ENCODE results near the gene ITPA. TPM values are rescaled to one million over a fixed set of nuclear protein-coding genes. Genes with fewer than 3 reads are reported as not detected.

Gene ITPA
- total RNA-seq, 1 donor from 2014 or later = 24.1 TPM

DNA sequence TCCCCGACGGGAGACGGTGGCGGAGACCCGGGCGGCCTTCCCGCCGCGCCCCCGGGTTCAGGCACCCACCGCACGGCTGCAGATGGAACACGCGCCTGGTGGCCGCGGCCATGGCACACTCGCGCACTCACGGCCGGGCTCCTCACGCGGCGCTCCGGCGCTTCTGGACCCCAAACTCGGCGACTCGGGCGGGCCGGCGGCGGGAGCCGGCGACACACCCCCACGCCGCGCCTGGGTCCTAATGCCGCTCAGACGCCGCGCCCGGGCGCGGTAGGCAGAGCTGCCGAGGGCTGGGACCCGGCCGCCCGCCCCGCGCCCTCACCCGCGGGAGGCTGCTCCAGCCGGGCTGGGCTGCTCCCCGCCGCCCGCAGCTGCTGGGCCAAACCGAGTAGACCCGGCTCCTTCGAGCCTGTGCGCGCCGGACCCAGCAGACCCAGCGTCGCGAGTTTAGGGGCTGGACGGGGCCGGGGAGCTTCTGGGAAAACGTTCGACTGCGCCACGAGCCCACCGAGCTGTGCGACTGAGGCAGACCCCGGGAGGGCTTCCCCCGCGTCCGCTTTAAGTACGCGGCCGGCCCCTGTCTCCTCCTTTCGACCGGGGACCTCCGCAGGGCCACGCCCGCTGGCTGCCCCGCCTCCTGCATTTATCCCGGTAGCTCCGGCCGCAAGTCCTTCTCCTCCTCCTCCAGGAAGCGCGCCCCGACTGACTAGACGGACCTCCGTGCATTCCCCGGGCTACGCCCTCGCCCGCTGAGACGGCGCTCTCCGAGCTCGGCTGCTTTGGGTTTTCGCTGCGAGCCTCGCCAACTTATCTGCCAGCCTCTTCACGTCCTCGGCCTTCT, 29.9 kb downstream of the ITPA start, which contains the start of gene SLC4A11:
TSS of gene SLC4A11 (minus strand) at position 165 of the 841 bp plus-strand sequence. CDS start at position 112, 53 bp downstream.
- DNase-seq (ENCODE audit: low spot score) = peak; percentile 83
- intact Hi-C loops (cut with DNase I) = no loop called here

DNA sequence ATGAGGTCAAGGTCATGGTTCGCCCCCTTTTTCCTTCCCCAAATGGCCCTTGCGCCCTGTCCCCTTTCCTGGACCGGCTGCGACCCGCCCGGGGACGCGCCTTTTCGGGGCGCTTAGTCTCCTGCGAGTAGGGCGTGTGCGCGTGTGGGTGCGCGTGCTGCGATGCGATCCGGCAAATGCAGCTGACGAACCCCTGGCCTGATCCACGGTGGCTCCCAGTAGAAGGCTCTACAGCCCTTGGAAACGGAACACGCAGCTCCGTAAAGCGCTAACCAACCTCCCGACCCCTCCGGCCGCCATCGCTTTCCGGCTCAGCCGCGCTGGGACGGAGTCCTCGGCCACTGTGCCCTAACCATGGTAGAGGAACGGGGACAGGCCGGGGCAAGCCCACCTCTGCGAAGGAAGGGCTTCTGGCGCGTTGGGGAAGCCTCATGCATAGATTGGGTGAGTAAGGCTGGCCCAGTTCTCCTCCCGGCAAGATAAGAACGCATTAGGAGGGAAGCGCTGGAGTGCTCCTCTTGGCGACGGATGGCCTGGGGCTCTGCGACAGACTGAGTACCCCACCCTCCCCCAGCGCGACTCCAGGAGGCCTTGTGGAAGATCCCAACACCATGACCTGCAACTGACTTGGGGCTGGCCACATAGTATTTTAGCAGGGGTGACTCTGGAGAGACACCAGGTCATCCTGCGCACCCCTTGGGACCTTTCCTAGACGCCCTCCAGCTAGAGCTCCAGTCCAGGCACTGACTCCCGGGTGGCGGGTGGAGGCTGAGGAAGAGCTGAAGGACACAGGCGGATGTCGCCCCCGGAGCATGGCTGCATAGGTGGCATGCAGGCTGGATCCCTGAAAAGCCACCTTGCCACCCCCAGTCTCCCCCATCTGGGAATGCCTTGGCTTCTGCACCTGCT, 30.8 kb downstream of the ITPA start:
- no peak for DNase-seq (ENCODE audit: low spot score)

GRCh38 chr20:3240776-3241363, 31.6 kb downstream of the ITPA start:
- intact Hi-C loops (cut with DNase I) = no loop called here
- no peak for DNase-seq (ENCODE audit: low spot score)

More for the DNA sequence above, 30.8 kb downstream of the ITPA start:
- intact Hi-C loops (cut with DNase I) = no loop called here

- DNase-seq (ENCODE audit: low spot score) = no peak
- intact Hi-C loops (cut with DNase I) = no loop called here
These were observed 32.9 kb downstream of the ITPA start for GRCh38 chr20:3242172-3242692.

GRCh38 chr20:3243718-3244358, 34.5 kb downstream of the ITPA start:
- intact Hi-C loops (cut with DNase I) = no loop called here
- no peak for DNase-seq (ENCODE audit: low spot score)

DNA sequence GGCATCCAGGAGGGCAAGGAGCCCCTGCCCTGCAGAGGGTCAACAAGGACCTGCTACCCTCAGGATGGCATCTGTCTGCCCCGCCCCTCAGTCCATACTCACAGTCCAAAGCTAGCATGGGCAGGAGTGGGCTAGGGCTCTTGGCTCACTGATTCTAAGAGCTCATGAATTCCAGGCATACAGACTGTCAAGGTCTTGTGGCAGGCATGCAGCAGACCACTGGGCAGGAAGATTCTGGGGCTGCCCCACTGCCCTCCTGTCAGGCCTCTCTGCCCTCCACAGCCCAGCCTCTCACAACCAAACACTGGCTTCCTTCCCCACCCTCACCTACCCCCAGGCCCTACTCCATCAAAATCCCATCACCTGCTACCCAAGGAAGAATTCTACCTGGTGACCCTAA, 35.3 kb downstream of the ITPA start:
- intact Hi-C loops (cut with DNase I) = no loop called here
- no peak for DNase-seq (ENCODE audit: low spot score)

DNA sequence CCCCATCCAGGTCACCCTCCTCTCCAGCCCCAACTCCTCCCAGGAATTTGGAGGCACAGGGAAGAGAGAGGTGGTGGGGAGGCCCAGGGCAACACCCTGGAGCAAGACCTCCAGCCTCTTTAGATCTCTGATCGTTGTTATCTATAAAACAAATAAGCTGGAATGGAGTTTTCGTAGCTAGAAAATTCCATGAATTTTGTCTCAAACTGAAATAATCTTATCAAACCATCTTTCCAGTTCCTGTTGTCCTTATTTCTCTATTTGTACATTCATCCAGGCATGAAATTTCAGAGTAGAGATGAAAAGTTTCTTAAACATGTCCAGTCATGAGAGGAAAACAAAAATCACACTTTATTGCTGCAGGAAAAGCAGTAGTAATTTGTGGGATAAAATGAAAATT, 35.9 kb downstream of the ITPA start:
- intact Hi-C loops (cut with DNase I) = no loop called here
- no peak for DNase-seq (ENCODE audit: low spot score)

- no peak for DNase-seq (ENCODE audit: low spot score)
- intact Hi-C loops (cut with DNase I) = no loop called here
These were observed 36.4 kb downstream of the ITPA start for GRCh38 chr20:3245711-3246110.

DNA sequence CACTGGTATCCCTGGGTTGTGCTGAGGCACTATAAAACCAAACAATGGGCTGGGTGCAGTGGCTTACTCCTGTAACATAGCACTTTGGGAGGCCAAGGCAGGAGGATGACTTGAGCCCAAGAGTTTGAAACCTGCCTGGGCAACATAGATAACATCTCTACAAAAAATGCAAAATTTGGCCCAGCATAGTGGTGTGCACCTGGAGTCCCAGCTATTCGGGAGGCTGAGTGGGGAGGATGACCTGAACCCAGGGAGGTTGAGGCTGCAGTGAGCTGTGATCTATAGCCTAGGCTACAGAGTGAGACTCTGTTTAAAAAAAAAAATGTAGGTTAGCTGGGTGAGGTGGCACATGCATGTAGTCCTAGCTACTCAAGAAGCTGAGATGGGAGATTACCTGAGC, 37.4 kb downstream of the ITPA start:
- intact Hi-C loops (cut with DNase I) = no loop called here
- DNase-seq (ENCODE audit: low spot score) = no peak

DNA sequence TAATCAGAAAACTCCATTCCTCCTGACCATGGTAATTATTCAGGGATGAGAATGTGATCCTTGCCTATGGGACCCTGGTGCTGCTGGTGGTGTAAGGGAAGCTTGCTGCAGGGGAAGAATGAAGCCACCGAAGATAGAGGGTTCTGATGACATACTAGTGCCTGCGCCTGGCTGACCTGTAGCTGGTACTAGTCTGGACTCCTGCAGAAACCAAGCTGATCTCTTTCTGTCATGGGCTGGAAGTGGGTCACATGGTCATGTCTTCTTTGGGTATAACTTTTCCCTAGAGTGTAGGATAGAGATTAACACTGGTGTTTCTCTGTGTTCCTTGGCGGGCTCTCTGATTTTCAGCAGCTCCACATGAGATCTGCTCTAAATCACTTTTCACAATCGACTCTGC, 38.3 kb downstream of the ITPA start:
- DNase-seq (ENCODE audit: low spot score) = no peak
- intact Hi-C loops (cut with DNase I) = no loop called here

DNA sequence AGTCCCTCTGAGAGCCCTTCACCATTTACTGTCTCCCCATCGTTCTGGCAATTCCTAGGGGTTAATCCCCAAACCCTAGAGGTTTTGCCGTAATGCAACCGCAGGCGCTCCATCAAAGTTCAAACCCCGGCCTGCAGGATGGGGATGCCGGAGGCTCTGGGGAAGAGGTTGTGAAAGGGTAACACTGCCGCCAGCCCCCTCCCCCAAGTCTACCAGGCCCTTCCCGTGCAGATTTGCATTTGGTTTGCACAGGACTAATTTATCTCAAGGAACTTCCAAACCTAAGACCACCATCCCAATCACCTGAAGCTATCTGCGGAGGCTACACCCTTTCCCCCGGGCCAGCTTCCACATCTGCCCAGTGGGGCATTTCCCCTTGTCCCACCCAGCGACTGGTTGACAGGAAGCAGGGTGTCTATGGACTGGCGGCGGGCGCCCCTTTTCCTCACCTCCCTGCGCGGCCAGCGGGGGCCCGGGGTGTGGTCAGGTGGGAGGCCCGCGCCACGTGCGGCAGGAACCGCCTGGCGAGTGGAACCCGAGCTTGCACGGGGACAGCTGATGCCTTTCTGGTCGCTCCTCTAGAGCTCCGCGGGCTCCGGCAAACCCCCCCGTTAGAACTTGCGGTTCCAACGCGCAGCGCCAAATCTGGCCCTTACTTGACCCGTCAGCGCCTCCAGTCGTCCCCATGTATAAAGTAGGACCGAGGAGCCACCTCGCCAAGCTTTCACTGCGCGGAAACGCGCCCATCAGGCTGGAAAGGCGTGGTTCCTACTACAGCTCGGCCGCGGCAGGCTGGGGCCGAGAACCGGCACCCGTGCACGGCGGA, 39.1 kb downstream of the ITPA start:
- DNase-seq (ENCODE audit: low spot score) = no peak

DNA sequence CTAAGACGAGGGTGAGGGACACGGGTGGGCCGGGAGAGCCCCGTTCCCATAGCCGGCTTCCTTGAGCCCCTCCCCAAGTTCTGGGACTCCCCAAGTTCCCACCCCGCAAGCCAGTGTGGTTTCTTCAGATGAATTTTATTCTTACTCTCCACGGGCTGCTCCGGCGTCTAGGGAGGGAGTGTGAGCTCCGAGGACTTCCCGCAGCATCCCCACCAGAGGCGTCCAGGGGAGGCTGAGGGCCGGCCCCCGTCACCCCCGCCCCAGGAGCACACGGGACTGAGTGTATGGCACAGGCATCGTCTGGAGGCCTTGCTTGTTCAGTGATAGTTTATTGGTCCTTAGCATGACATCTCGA, 39.7 kb downstream of the ITPA start:
- no peak for DNase-seq (ENCODE audit: low spot score)
- intact Hi-C loops (cut with DNase I) = no loop called here

More for the DNA sequence above, 39.1 kb downstream of the ITPA start:
- intact Hi-C loops (cut with DNase I) = no loop called here

DNA sequence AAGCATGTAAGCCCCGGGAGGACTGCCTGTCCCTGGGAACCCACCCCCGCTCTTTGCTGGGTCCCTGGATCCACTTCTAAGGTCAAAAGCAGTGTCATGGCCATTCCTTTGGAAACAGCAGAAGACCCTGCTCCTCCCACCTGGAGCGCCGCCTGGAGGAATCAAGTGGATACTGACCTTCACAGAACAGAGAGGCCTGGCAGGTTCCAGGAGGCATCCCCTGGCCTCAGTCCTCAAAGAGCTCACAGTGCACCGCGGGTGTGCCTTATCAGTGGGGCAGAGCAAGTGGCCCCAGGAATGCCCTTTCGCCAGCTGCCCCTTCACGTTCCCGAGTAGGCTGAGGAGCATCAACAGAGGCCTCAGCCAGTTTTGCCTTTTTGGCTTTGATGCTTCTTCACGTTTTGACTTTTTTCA, 40.8 kb downstream of the ITPA start:
- no peak for DNase-seq (ENCODE audit: low spot score)
- intact Hi-C loops (cut with DNase I) = no loop called here

DNA sequence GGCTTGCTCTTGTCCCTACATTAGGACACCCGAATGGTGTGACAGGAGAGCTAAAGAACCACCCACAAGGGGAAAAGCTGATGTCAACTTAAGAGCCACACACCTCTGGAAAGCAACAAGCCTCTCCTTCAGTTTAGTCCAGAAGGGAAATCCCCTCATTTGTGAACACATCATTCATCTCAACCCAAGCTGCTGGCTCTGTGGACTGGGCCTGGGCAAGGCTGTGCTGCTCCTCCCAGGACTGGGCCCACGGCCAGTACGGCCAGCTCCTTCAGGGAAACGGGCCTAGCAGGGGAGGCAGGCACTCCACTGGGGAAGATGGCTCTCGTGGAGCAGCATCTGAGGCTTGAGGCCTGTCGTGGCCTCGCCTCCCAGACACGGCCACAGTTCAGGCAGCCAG, 42.5 kb downstream of the ITPA start:
- no peak for DNase-seq (ENCODE audit: low spot score)
- intact Hi-C loops (cut with DNase I) = no loop called here

DNA sequence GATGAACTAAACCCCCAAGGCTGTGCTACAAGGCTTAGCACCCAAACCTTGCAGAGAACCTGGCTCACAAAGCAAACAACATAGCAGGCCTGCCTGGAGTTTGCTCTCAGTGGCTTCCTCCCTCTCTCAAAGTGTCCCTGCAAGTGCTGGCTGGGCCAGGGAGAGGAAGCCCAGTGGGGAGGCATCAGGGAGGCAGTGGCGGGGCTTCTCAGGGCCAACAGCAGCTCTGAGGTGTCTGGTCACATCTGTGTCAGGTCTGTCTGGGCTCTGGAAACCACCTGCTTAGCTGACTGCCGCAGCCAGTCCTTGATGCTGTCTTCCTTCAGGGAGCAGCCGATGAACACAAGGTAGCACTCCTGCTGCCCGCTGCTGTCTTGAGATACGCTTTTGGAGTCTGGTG, 46.4 kb downstream of the ITPA start:
- intact Hi-C loops (cut with DNase I) = no loop called here
- no peak for DNase-seq (ENCODE audit: low spot score)

DNA sequence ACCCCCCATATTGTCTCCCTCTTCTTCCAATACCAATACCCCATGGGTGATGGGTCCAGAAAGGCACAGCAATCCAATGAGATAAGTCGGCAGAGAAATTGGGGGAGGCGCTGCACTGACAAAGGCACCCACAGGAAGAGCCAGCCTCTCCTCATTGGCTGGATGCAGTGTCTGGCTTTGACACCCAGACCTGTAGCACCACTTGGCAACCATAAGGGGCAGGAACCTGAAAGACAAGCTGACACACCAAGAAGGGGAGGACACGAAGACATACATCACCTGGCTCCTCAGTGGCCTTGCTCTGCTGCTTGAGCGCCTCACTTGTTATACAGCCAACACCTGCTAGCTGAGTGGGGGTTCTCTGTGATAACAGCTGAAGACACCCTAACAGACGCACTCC, 49.1 kb downstream of the ITPA start:
- intact Hi-C loops (cut with DNase I) = no loop called here
- no peak for DNase-seq (ENCODE audit: low spot score)

DNA sequence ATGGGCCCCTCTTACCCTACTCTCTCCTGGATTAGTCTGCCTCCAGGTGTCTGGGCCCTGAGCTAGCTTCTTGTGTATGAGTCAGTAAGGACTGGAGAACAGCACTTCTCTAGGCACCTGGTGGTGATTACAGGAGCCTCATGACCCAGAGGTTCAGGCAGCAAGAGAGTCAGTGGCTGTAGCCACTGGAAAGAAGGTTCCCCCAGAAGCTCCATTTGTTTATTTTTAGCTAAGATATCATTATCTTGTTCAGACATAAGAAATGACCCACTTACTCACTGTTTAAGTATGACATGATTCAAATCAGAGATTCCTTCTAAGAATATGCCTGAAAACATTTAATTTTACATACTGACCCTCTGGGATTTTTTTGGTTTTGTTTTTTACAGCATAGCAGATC, 53.3 kb downstream of the ITPA start:
- intact Hi-C loops (cut with DNase I) = no loop called here
- no peak for DNase-seq (ENCODE audit: low spot score)

GRCh38 chr20:3270051-3270450, 60.8 kb downstream of the ITPA start:
- intact Hi-C loops (cut with DNase I) = no loop called here
- DNase-seq (ENCODE audit: low spot score) = no peak

GRCh38 chr20:3273371-3273770, 64.1 kb downstream of the ITPA start:
- intact Hi-C loops (cut with DNase I) = no loop called here

More at GRCh38 chr20:3273371-3273770, 64.1 kb downstream of the ITPA start:
- DNase-seq (ENCODE audit: low spot score) = no peak
